Measurements from ENCODE around the gene GNS. TPM values are rescaled to one million over a fixed set of nuclear protein-coding genes. Genes with fewer than 3 reads are reported as not detected.

The GNS gene
- total RNA-seq, 1 experiment from 2014 or later: 57.5 TPM

GRCh38 chr12:64707362-64707761 lies 51.8 kb downstream of the GNS start:
- Histone ChIP-seq H3K27me3 (replicated peaks; ENCODE audit: insufficient read depth, low read depth, low read length, poor library complexity) (no peaks in the 10 kb centered on the region), H3K36me3 (ENCODE audit: insufficient read depth, low read length, poor library complexity, severe bottlenecking) (no peaks in the 10 kb centered on the region), H3K27ac (ENCODE audit: low read depth, low read length, poor library complexity, severe bottlenecking) (no peak overlapping the region), H3K4me1 (ENCODE audit: insufficient read depth, low read length, poor library complexity, severe bottlenecking) (no peaks in the 10 kb centered on the region), H3K4me3 (ENCODE audit: low read depth, low read length, poor library complexity, severe bottlenecking) (no peak overlapping the region), H3K9me3 (ENCODE audit: low read depth, low read length, poor library complexity, severe bottlenecking) (no peaks in the 10 kb centered on the region)
- no peak for TF ChIP-seq EZH2 (IDR thresholded peaks at IDR 0.05; ENCODE audit: borderline replicate concordance, low read depth, low read length, poor library complexity, severe bottlenecking)
- TF ChIP-seq, protein P1, sequence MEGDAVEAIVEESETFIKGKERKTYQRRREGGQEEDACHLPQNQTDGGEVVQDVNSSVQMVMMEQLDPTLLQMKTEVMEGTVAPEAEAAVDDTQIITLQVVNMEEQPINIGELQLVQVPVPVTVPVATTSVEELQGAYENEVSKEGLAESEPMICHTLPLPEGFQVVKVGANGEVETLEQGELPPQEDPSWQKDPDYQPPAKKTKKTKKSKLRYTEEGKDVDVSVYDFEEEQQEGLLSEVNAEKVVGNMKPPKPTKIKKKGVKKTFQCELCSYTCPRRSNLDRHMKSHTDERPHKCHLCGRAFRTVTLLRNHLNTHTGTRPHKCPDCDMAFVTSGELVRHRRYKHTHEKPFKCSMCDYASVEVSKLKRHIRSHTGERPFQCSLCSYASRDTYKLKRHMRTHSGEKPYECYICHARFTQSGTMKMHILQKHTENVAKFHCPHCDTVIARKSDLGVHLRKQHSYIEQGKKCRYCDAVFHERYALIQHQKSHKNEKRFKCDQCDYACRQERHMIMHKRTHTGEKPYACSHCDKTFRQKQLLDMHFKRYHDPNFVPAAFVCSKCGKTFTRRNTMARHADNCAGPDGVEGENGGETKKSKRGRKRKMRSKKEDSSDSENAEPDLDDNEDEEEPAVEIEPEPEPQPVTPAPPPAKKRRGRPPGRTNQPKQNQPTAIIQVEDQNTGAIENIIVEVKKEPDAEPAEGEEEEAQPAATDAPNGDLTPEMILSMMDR (conservative IDR thresholded peaks at IDR 0.05; ENCODE audit: low read depth, low read length): no peak
- POLR2A ChIA-PET (ENCODE audit: low non-redundant PET): no interaction called here
- BruUV-seq (replicated peaks): no TSS peak
- intact Hi-C loops (cut with micrococcal nuclease; ENCODE audit: unreplicated experiment): no loop called here
- no peak for DNase-seq (ENCODE audit: low spot score)
- CTCF ChIA-PET: interaction anchor here (0.9 kb wide), 2 partner anchors 9 to 158 kb away, joined by 3 to 4 read pairs; no protein-coding TSS in a partner anchor

DNA sequence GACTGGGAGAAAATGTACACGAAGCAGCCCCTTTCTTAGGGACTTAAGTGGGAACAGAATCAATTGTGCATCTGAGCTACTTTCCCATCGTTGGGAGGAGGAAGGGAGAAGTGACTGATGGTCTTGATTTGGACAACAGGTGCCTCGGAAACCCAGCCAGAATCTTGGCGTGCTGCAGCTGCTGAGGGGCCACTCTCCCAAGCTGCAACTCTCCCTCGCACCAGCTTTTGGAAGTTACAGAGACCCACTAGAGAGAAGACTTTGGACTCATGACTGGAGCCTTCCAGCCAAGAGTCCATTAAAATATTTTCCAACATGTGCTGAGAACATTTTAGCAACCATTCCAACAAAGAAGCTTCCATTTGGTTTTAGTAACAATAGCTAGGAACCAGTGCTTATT lies 52.3 kb downstream of the GNS start:
- TF ChIP-seq EZH2 (IDR thresholded peaks at IDR 0.05; ENCODE audit: borderline replicate concordance, low read depth, low read length, poor library complexity, severe bottlenecking): no peak
- TF ChIP-seq, protein P1 (conservative IDR thresholded peaks at IDR 0.05; ENCODE audit: low read depth, low read length): no peak
- Histone ChIP-seq H3K4me3 (ENCODE audit: low read depth, low read length, poor library complexity, severe bottlenecking) (no peak overlapping the region), H3K27ac (ENCODE audit: low read depth, low read length, poor library complexity, severe bottlenecking) (no peak overlapping the region), H3K9me3 (ENCODE audit: low read depth, low read length, poor library complexity, severe bottlenecking) (no peaks in the 10 kb centered on the region), H3K27me3 (replicated peaks; ENCODE audit: insufficient read depth, low read depth, low read length, poor library complexity) (no peaks in the 10 kb centered on the region), H3K36me3 (ENCODE audit: insufficient read depth, low read length, poor library complexity, severe bottlenecking) (no peaks in the 10 kb centered on the region), H3K4me1 (ENCODE audit: insufficient read depth, low read length, poor library complexity, severe bottlenecking) (no peaks in the 10 kb centered on the region)
- DNase-seq (ENCODE audit: low spot score): no peak
- CTCF ChIA-PET: interaction anchor here (0.9 kb wide), 2 partner anchors 9 to 157 kb away, joined by 3 to 4 read pairs; no protein-coding TSS in a partner anchor
- BruUV-seq (replicated peaks): no TSS peak
- POLR2A ChIA-PET (ENCODE audit: low non-redundant PET): no interaction called here
- intact Hi-C loops (cut with micrococcal nuclease; ENCODE audit: unreplicated experiment): no loop called here

GRCh38 chr12:64706306-64706705 lies 52.9 kb downstream of the GNS start:
- Histone ChIP-seq H3K9me3 (ENCODE audit: low read depth, low read length, poor library complexity, severe bottlenecking) (no peaks in the 10 kb centered on the region), H3K27ac (ENCODE audit: low read depth, low read length, poor library complexity, severe bottlenecking) (no peak overlapping the region), H3K27me3 (replicated peaks; ENCODE audit: insufficient read depth, low read depth, low read length, poor library complexity) (no peaks in the 10 kb centered on the region), H3K4me1 (ENCODE audit: insufficient read depth, low read length, poor library complexity, severe bottlenecking) (no peaks in the 10 kb centered on the region), H3K4me3 (ENCODE audit: low read depth, low read length, poor library complexity, severe bottlenecking) (no peak overlapping the region), H3K36me3 (ENCODE audit: insufficient read depth, low read length, poor library complexity, severe bottlenecking) (no peaks in the 10 kb centered on the region)
- CTCF ChIA-PET: no interaction called here
- POLR2A ChIA-PET (ENCODE audit: low non-redundant PET): no interaction called here
- no TSS peak for BruUV-seq (replicated peaks)
- intact Hi-C loops (cut with micrococcal nuclease; ENCODE audit: unreplicated experiment): no loop called here
- TF ChIP-seq, protein P1 (conservative IDR thresholded peaks at IDR 0.05; ENCODE audit: low read depth, low read length): no peak
- no peak for TF ChIP-seq EZH2 (IDR thresholded peaks at IDR 0.05; ENCODE audit: borderline replicate concordance, low read depth, low read length, poor library complexity, severe bottlenecking)
- no peak for DNase-seq (ENCODE audit: low spot score)

All from A673 (cell line).